Loucy (cell line): ENCODE data around the gene NLRC5.

Source experiments
- H2AFZ ChIP-seq: fragments of 200-600 bp; sonication (generic); 2 replicates; pipeline ENCODE4 v1.6.0; 2016; ENCODE audit warnings: antibody characterized with exemption, mild to moderate bottlenecking, low read length, moderate library complexity
- H3F3A ChIP-seq: fragments of 200-600 bp; 2 replicates; pipeline ENCODE4 v1.6.0; 2016; ENCODE audit warnings: antibody characterized with exemption, low read depth, mild to moderate bottlenecking
- H3K27me3 ChIP-seq: fragments of 200-600 bp; sonication (generic); 2 replicates; pipeline ENCODE4 v1.6.1; 2014; ENCODE audit warnings: low read length, mild to moderate bottlenecking; ENCODE audit not compliant: insufficient read depth, poor library complexity, severe bottlenecking
- H3K36me3 ChIP-seq: fragments of 200-600 bp; sonication (generic); 2 replicates; pipeline ENCODE4 v1.6.1; 2016; ENCODE audit warnings: low read length; ENCODE audit not compliant: insufficient read depth
- H3K4me1 ChIP-seq: fragments of 200-600 bp; sonication (generic); 2 replicates; pipeline ENCODE4 v1.5.1; 2014; ENCODE audit warnings: low read length, mild to moderate bottlenecking; ENCODE audit not compliant: insufficient read depth, poor library complexity, severe bottlenecking
- H3K4me2 ChIP-seq: fragments of 200-600 bp; sonication (generic); 2 replicates; pipeline ENCODE4 v1.6.0; 2014; ENCODE audit warnings: antibody characterized with exemption, low read length, low read depth, mild to moderate bottlenecking; ENCODE audit not compliant: poor library complexity, severe bottlenecking
- H3K4me3 ChIP-seq: fragments of 200-600 bp; sonication (generic); 2 replicates; pipeline ENCODE4 v1.5.1; 2014; ENCODE audit warnings: low read length, mild to moderate bottlenecking, mixed read lengths; ENCODE audit not compliant: poor library complexity, severe bottlenecking
- H3K79me2 ChIP-seq: fragments of 200-600 bp; sonication (generic); 2 replicates; pipeline ENCODE4 v1.6.1; 2014; ENCODE audit warnings: low read length; ENCODE audit not compliant: insufficient read depth
- H3K9ac ChIP-seq: fragments of 200-600 bp; sonication (generic); 2 replicates; pipeline ENCODE4 v1.6.0; 2014; ENCODE audit warnings: mild to moderate bottlenecking, low read depth, low read length, moderate library complexity; ENCODE audit not compliant: poor library complexity, severe bottlenecking
- H3K9me2 ChIP-seq: fragments of 200-600 bp; sonication (generic); replicated peaks from 2 replicates; pipeline ENCODE4 v1.6.1; 2016; ENCODE audit warnings: low read depth, low read length, mixed read lengths
- H3K9me3 ChIP-seq: fragments of 200-600 bp; sonication (generic); 2 replicates; pipeline ENCODE4 v1.6.1; 2014; ENCODE audit warnings: mild to moderate bottlenecking, antibody characterized with exemption, low read length, low read depth; ENCODE audit not compliant: insufficient read depth
- H4K20me1 ChIP-seq: fragments of 200-600 bp; sonication (generic); 2 replicates; pipeline ENCODE4 v1.6.0; 2014; ENCODE audit warnings: antibody characterized with exemption, low read length, mild to moderate bottlenecking; ENCODE audit not compliant: insufficient read depth, poor library complexity, severe bottlenecking
- EZH2phosphoT487 ChIP-seq: fragments of 200-600 bp; IDR thresholded peaks from 2 replicates; pipeline ENCODE4 v1.6.1; 2018; ENCODE audit warnings: antibody characterized with exemption, mild to moderate bottlenecking, moderate library complexity, borderline replicate concordance
- TF ChIP-seq, protein P1 (sequence below): fragments of 200-600 bp; sonication (generic); conservative IDR thresholded peaks from 2 replicates; pipeline ENCODE4 v1.5.1; 2014; ENCODE audit warnings: mild to moderate bottlenecking, antibody characterized with exemption, low read length

NLRC5 gene

DNA sequence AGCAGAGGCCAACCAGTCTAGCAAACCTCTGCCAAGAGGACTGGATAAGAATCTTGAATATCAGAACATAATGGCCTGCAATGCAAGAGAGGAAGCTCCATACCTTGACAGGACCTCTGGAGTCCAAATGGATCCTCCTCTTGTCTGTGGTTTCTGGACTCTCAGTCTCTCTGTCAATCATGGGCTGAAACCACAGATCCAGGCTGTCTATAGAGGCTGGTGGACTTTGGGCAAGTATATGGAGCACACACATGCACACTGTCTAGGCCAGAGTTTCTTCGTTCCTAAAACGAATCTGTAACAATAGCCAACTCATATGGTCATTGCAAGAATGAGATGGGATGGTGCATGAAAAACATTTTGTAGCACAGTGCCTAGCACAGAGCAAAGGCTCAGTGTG, 37.7 kb downstream of the NLRC5 start:
- H3K4me2 ChIP-seq, result no peak overlapping the region
- no peaks in the 10 kb centered on the region for H3K79me2 ChIP-seq
- H3K9me3 ChIP-seq, result no peaks in the 10 kb centered on the region
- no peaks in the 10 kb centered on the region for H4K20me1 ChIP-seq
- peaks cover 23% of the 10 kb centered on the region; the same call in 1 of the 2 replicates for H3K36me3 ChIP-seq
- no peaks in the 10 kb centered on the region for H3K9me2 ChIP-seq
- no peaks in the 10 kb centered on the region for H3F3A ChIP-seq
- H3K27me3 ChIP-seq, result no peaks in the 10 kb centered on the region
- no peaks in the 10 kb centered on the region for H3K4me1 ChIP-seq
- H3K4me3 ChIP-seq, result no peak overlapping the region
- TF ChIP-seq EZH2phosphoT487, result no peak
- TF ChIP-seq, protein P1, sequence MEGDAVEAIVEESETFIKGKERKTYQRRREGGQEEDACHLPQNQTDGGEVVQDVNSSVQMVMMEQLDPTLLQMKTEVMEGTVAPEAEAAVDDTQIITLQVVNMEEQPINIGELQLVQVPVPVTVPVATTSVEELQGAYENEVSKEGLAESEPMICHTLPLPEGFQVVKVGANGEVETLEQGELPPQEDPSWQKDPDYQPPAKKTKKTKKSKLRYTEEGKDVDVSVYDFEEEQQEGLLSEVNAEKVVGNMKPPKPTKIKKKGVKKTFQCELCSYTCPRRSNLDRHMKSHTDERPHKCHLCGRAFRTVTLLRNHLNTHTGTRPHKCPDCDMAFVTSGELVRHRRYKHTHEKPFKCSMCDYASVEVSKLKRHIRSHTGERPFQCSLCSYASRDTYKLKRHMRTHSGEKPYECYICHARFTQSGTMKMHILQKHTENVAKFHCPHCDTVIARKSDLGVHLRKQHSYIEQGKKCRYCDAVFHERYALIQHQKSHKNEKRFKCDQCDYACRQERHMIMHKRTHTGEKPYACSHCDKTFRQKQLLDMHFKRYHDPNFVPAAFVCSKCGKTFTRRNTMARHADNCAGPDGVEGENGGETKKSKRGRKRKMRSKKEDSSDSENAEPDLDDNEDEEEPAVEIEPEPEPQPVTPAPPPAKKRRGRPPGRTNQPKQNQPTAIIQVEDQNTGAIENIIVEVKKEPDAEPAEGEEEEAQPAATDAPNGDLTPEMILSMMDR, result no peak
- no peak overlapping the region for H3K9ac ChIP-seq
- H2AFZ ChIP-seq, result no peak overlapping the region

DNA sequence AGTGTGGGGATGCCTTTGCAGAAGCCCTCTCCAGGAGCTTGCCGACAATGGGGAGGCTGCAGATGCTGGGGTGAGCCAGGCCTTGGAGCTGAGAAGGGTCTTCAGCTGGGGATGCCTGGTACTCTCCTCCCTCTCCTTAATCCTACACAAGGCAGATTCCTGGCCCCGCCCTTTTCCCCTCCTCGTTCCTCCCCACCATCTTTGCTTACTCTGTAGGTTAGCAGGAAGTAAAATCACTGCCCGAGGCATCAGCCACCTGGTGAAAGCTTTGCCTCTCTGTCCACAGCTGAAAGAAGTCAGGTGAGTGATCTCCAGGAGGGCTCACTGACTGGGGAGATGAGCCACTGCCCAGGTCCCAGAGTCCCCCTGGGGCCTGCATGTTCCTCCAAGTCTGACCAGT, 38.7 kb downstream of the NLRC5 start:
- Histone ChIP-seq H3K4me1 (no peaks in the 10 kb centered on the region), H3K79me2 (no peaks in the 10 kb centered on the region), H3K9me2 (no peaks in the 10 kb centered on the region), H3K27me3 (no peaks in the 10 kb centered on the region), H3K4me2 (no peak overlapping the region), H3K9me3 (no peaks in the 10 kb centered on the region), H3K36me3 (peaks cover 15% of the 10 kb centered on the region; the same call in 1 of the 2 replicates), H4K20me1 (no peaks in the 10 kb centered on the region), H3K4me3 (no peak overlapping the region), H3F3A (no peaks in the 10 kb centered on the region), H3K9ac (no peak overlapping the region), H2AFZ (no peak overlapping the region)
- TF ChIP-seq EZH2phosphoT487, result no peak
- TF ChIP-seq, protein P1, result no peak

GRCh38 chr16:57029161-57030160, 40.1 kb downstream of the NLRC5 start:
- Histone ChIP-seq H3K4me2 (no peak overlapping the region), H3K9ac (no peak overlapping the region), H3K4me1 (peaks cover 7% of the 10 kb centered on the region), H2AFZ (no peak overlapping the region), H3F3A (no peaks in the 10 kb centered on the region), H3K79me2 (no peaks in the 10 kb centered on the region), H3K9me2 (no peaks in the 10 kb centered on the region), H3K27me3 (no peaks in the 10 kb centered on the region), H3K9me3 (no peaks in the 10 kb centered on the region), H3K4me3 (no peak overlapping the region), H3K36me3 (peaks cover 4% of the 10 kb centered on the region; the same call in 1 of the 2 replicates), H4K20me1 (no peaks in the 10 kb centered on the region)
- TF ChIP-seq, protein P1, result no peak
- TF ChIP-seq EZH2phosphoT487, result no peak
